ENCODE data around the gene TMEM244.

- TF ChIP-seq, protein P1, sequence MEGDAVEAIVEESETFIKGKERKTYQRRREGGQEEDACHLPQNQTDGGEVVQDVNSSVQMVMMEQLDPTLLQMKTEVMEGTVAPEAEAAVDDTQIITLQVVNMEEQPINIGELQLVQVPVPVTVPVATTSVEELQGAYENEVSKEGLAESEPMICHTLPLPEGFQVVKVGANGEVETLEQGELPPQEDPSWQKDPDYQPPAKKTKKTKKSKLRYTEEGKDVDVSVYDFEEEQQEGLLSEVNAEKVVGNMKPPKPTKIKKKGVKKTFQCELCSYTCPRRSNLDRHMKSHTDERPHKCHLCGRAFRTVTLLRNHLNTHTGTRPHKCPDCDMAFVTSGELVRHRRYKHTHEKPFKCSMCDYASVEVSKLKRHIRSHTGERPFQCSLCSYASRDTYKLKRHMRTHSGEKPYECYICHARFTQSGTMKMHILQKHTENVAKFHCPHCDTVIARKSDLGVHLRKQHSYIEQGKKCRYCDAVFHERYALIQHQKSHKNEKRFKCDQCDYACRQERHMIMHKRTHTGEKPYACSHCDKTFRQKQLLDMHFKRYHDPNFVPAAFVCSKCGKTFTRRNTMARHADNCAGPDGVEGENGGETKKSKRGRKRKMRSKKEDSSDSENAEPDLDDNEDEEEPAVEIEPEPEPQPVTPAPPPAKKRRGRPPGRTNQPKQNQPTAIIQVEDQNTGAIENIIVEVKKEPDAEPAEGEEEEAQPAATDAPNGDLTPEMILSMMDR (IDR thresholded peaks at IDR 0.05), result no peak
- TF ChIP-seq POLR2A (IDR thresholded peaks at IDR 0.05) (no peak), EP300 (IDR thresholded peaks at IDR 0.05) (no peak)
Measured at GRCh38 chr6:129906515-129907077, 45.5 kb upstream of the TMEM244 start.

All from ovary (tissue), 3 donors.